OCI-LY7 (cell line): ENCODE results near the gene MAP3K6. TPM values are rescaled to one million over a fixed set of nuclear protein-coding genes. Genes with fewer than 3 reads are reported as not detected.
A peak's percentile ranks its signal among the peaks of the same experiment; 100 is the strongest.

Source experiments
- BruUV-seq: library from RNA; stranded (reverse); fragments of 400-500 nt; replicated peaks from 2 replicates; lab custom pipeline; 2021; lab: Mats Ljungman, UMichigan
- CTCF ChIA-PET: fragments of 300-600 bp; sonication (Branson Sonifier 250); formaldehyde crosslinking; loops from one replicate; lab custom pipeline; 2022; ENCODE audit warnings: antibody characterized with exemption; ENCODE audit not compliant: unreplicated experiment; lab: Charles Lee
- POLR2A ChIA-PET: fragments of 300-600 bp; sonication (Branson Sonifier 250); formaldehyde crosslinking; loops from one replicate; lab custom pipeline; 2022; ENCODE audit warnings: antibody characterized with exemption; lab: Charles Lee
- DNase-seq: peaks from one replicate; pipeline ENCODE4 v3.0.0-alpha.2; 2015; ENCODE audit warnings: low spot score
- H2AFZ ChIP-seq: fragments of 200-600 bp; sonication (generic), shearing (Covaris generic); 2 replicates; pipeline ENCODE4 v1.6.1; 2014; ENCODE audit warnings: mild to moderate bottlenecking, antibody characterized with exemption, low read length, moderate library complexity
- H3K27ac ChIP-seq: fragments of 200-600 bp; sonication (generic); 2 replicates; pipeline ENCODE4 v1.5.1; 2014; ENCODE audit warnings: mixed run types, low read depth, mild to moderate bottlenecking, moderate library complexity, low read length, inconsistent platforms; ENCODE audit not compliant: poor library complexity, severe bottlenecking
- H3K36me3 ChIP-seq: fragments of 200-600 bp; sonication (generic); 2 replicates; pipeline ENCODE4 v1.6.1; 2014; ENCODE audit warnings: mild to moderate bottlenecking, antibody characterized with exemption, low read length, moderate library complexity, mixed read lengths; ENCODE audit not compliant: insufficient read depth
- H3K4me1 ChIP-seq: fragments of 200-600 bp; sonication (generic); 2 replicates; pipeline ENCODE4 v1.5.1; 2014; ENCODE audit warnings: mild to moderate bottlenecking, low read length; ENCODE audit not compliant: insufficient read depth, poor library complexity, severe bottlenecking
- H3K4me2 ChIP-seq: fragments of 200-600 bp; sonication (generic); 2 replicates; pipeline ENCODE4 v1.6.1; 2014; ENCODE audit warnings: mild to moderate bottlenecking, low read length
- H3K4me3 ChIP-seq: fragments of 200-600 bp; sonication (generic); 2 replicates; pipeline ENCODE4 v1.5.1; 2014; ENCODE audit warnings: mild to moderate bottlenecking, low read depth, low read length; ENCODE audit not compliant: poor library complexity, severe bottlenecking
- H3K79me2 ChIP-seq: fragments of 200-600 bp; sonication (generic); 2 replicates; pipeline ENCODE4 v1.6.1; 2016; ENCODE audit warnings: low read depth, mild to moderate bottlenecking, low read length, moderate library complexity, mixed read lengths; ENCODE audit not compliant: insufficient read depth
- H3K9me2 ChIP-seq: fragments of 200-600 bp; sonication (generic); 2 replicates; pipeline ENCODE4 v1.6.1; 2016; ENCODE audit warnings: mild to moderate bottlenecking, low read length, mixed read lengths; ENCODE audit not compliant: insufficient read depth
- H3K9me3 ChIP-seq: fragments of 200-600 bp; sonication (generic); 2 replicates; pipeline ENCODE4 v1.6.1; 2014; ENCODE audit warnings: mild to moderate bottlenecking, mixed run types, low read length, mixed read lengths
- H4K20me1 ChIP-seq: fragments of 200-600 bp; sonication (generic); 2 replicates; pipeline ENCODE4 v1.6.1; 2014; ENCODE audit warnings: mild to moderate bottlenecking, antibody characterized with exemption, low read length, moderate library complexity, mixed read lengths; ENCODE audit not compliant: insufficient read depth
- EZH2phosphoT487 ChIP-seq: fragments of 200-600 bp; sonication (generic); IDR thresholded peaks from 2 replicates; pipeline ENCODE4 v1.6.1; 2018; ENCODE audit warnings: low read depth, borderline replicate concordance, mild to moderate bottlenecking, mixed run types, antibody characterized with exemption, low read length, moderate library complexity, mixed read lengths
- intact Hi-C: fragments of 100-400 bp; cut with micrococcal nuclease; formaldehyde crosslinking; loops from one replicate; pipeline ENCODE4 v1.10.0; 2022; ENCODE audit not compliant: unreplicated experiment
- total RNA-seq, 2 experiments: library from RNA; depleted of rRNA in 1 of 2; stranded (reverse); fragments of >200 nt in 1 of 2; shearing (Covaris generic) in 1 of 2; gene quantifications; 2 replicates each; pipeline ENCODE4 v1.2.3, GENCODE V29; 2014 to 2022
- TF ChIP-seq, protein P1 (sequence below): fragments of 200-600 bp; sonication (generic); conservative IDR thresholded peaks from 2 replicates; pipeline ENCODE4 v1.5.1; 2014; ENCODE audit warnings: mild to moderate bottlenecking, antibody characterized with exemption, low read length, moderate library complexity, mixed read lengths

The MAP3K6 gene
- total RNA-seq, 2 experiments from 2014 or later = 5.9 to 8.0 TPM

DNA sequence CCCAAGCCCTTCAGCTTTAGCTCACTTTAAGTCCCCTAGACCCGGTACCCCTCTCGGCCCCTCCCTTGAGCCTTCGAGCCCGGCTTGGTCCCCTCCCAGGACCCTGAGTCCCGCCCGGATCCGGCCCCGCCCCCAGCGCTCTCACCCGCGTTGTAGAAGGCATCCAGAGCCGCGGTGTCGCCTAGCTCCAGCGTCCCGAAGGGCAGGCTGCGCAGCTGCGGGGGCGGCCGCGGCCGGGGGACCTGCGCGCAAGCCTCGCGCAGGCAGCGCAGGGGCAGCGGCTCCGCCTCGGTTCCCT, 699 bp downstream of the MAP3K6 start:
- peaks cover 22% of the 10 kb centered on the region for H3K4me1 ChIP-seq
- no peaks in the 10 kb centered on the region for H3K9me2 ChIP-seq
- no TSS peak for BruUV-seq
- ChIA-PET CTCF (interaction anchor here (0.6 to 0.9 kb wide), 5 partner anchors 22 to 1319 kb away, joined by 3 to 22 read pairs (median 7); partner anchors contain the start of gene SYTL1), POLR2A (interaction anchor here (0.6 to 0.7 kb wide), 3 partner anchors 32 to 195 kb away, joined by 4 to 5 read pairs (median 4); no protein-coding TSS in a partner anchor)
- peak overlapping the region; percentile 62 for H3K4me3 ChIP-seq
- intact Hi-C loops = no loop called here
- peak; percentile 36 for DNase-seq
- H3K9me3 ChIP-seq = no peaks in the 10 kb centered on the region
- H3K79me2 ChIP-seq = no peaks in the 10 kb centered on the region
- H2AFZ ChIP-seq = peak overlapping the region; percentile 89; the same call in 1 of the 2 replicates
- H3K27ac ChIP-seq = no peak overlapping the region
- TF ChIP-seq EZH2phosphoT487 = no peak
- TF ChIP-seq, protein P1, sequence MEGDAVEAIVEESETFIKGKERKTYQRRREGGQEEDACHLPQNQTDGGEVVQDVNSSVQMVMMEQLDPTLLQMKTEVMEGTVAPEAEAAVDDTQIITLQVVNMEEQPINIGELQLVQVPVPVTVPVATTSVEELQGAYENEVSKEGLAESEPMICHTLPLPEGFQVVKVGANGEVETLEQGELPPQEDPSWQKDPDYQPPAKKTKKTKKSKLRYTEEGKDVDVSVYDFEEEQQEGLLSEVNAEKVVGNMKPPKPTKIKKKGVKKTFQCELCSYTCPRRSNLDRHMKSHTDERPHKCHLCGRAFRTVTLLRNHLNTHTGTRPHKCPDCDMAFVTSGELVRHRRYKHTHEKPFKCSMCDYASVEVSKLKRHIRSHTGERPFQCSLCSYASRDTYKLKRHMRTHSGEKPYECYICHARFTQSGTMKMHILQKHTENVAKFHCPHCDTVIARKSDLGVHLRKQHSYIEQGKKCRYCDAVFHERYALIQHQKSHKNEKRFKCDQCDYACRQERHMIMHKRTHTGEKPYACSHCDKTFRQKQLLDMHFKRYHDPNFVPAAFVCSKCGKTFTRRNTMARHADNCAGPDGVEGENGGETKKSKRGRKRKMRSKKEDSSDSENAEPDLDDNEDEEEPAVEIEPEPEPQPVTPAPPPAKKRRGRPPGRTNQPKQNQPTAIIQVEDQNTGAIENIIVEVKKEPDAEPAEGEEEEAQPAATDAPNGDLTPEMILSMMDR = no peak
- H4K20me1 ChIP-seq = no peaks in the 10 kb centered on the region
- peak overlapping the region; percentile 87 for H3K4me2 ChIP-seq
- no peaks in the 10 kb centered on the region for H3K36me3 ChIP-seq

DNA sequence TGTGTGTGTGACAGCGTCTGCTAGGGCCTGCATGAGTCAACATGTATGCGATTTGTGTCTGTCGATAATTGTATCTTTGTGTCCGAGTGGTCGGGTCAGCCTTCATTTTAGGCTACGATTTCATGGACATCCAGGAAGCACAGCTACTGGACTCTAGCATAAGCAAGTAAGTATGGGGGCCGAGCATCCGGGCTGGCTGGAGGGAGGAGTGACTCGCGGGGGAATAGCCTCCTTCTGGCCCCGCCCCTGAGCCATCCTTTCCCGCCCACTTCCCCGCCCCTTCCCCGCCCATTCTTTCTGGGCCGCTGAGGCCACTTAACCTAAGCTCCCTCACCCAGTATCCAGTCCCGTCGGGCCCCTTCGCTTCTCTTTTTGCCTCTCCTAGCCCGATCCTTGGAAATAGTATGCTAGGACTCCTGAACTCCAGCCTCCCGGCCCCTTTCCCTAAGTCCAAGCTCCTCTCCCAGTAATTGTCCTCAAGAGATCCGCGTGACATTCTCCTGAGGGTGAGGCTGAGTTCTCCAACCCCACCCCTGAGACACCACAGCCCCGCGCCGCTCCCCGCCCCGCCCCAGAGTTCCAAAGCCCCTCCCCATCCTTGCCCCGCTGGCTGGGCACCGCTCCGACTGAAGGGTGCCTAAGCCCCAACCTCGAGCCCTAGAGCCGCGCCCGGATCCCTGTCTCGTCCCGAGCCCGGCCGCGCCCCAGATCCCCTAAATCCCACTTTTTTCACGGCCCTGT, 1.2 kb downstream of the MAP3K6 start:
- POLR2A ChIA-PET = interaction anchor here (0.6 to 0.7 kb wide), 4 partner anchors 31 to 352 kb away, joined by 3 to 5 read pairs (median 4); no protein-coding TSS in a partner anchor

More for the DNA sequence above, 1.2 kb downstream of the MAP3K6 start:
- Histone ChIP-seq H3K4me3 (peak overlapping the region; percentile 62), H3K27ac (peak overlapping the region; percentile 5), H2AFZ (peak overlapping the region; percentile 89), H3K4me2 (peak overlapping the region; percentile 87), H3K9me2 (no peaks in the 10 kb centered on the region), H3K36me3 (no peaks in the 10 kb centered on the region), H3K79me2 (no peaks in the 10 kb centered on the region), H3K4me1 (peaks cover 22% of the 10 kb centered on the region), H4K20me1 (no peaks in the 10 kb centered on the region), H3K9me3 (no peaks in the 10 kb centered on the region)
- intact Hi-C loops = loop anchor here (2.0 kb wide), 1 partner anchor 43 kb away; the partner anchor contains the start of gene TMEM222
- TF ChIP-seq, protein P1 = no peak
- TF ChIP-seq EZH2phosphoT487 = no peak
- CTCF ChIA-PET = interaction anchor here (0.6 to 1.0 kb wide), 7 partner anchors 8 to 1319 kb away, joined by 3 to 22 read pairs (median 7); partner anchors contain the start of gene SYTL1
- no TSS peak for BruUV-seq
- peak; percentile 87 for DNase-seq
